Measurements from ENCODE around the gene CNOT11. TPM values are rescaled to one million over a fixed set of nuclear protein-coding genes. Genes with fewer than 3 reads are reported as not detected.
"Not testable (repeated sequence)": the region's sequence is repeated elsewhere in the genome, so short reads cannot be mapped to it uniquely, and the experiment has no call there.

Gene CNOT11
- total RNA-seq, 3 donors from 2014 or later (not counting 1 experiment from before 2014, with no cell fraction given) = 41.7 to 49.8 (median 46.0) TPM

GRCh38 chr2:101245468-101245867 is 7.2 kb upstream of the CNOT11 start:
- H3K4me3 Mint-ChIP-seq; intact Hi-C loops (cut with micrococcal nuclease); H3K36me3 ChIP-seq (ENCODE audit: control insufficient read depth, insufficient read depth, low read length); H3K4me1 ChIP-seq (ENCODE audit: control insufficient read depth, insufficient read depth, low read length); H3K27me3 Mint-ChIP-seq (ENCODE audit: low read depth in 2 of 2); H3K4me1 Mint-ChIP-seq; H3K27me3 ChIP-seq (ENCODE audit: control insufficient read depth, insufficient read depth, low read length); H3K9me3 Mint-ChIP-seq; H3K4me3 ChIP-seq (ENCODE audit: low read length); H3K27ac ChIP-seq (ENCODE audit: low read length); H3K36me3 Mint-ChIP-seq; DNase-seq; ATAC-seq; H3K9me3 ChIP-seq (ENCODE audit: control insufficient read depth, insufficient read depth, low read length); H3K27ac Mint-ChIP-seq: not testable (repeated sequence)
- WGBS (ENCODE audit: insufficient coverage) = 88% methylated on average over 3 of the region's 5 CpGs

DNA sequence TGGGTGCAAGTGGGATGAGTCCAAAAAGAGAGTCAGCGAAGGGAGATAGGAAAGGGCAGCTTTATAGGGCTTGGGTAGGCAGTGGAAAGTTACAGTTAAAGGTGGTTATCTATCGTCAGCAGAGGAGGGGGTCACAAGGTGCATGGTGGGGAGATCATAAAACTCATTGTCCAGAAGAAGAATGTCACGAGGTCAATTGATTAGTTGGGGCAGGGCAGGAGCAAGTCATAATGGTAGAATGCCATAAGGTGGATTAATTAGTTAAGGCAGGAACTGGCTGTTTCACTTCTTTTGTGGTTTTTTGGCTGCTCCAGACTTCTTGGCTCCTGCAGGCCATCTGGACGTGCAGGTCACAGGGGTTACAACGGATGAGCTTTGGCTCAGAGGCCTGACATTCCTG is 3.9 kb upstream of the CNOT11 start:
- ATAC-seq; H3K27me3 Mint-ChIP-seq (ENCODE audit: low read depth in 2 of 2); H3K9me3 ChIP-seq (ENCODE audit: control insufficient read depth, insufficient read depth, low read length); H3K27me3 ChIP-seq (ENCODE audit: control insufficient read depth, insufficient read depth, low read length); H3K27ac Mint-ChIP-seq; H3K36me3 Mint-ChIP-seq; H3K4me3 ChIP-seq (ENCODE audit: low read length); H3K4me3 Mint-ChIP-seq; intact Hi-C loops (cut with micrococcal nuclease); H3K27ac ChIP-seq (ENCODE audit: low read length); H3K9me3 Mint-ChIP-seq; DNase-seq; H3K36me3 ChIP-seq (ENCODE audit: control insufficient read depth, insufficient read depth, low read length): not testable (repeated sequence)
- peaks cover 11 to 13% of the 10 kb centered on the region in 2 donors for H3K4me1 Mint-ChIP-seq
- WGBS (ENCODE audit: insufficient coverage) = 85% methylated on average over 4 of the region's 5 CpGs
- peaks cover 12% of the 10 kb centered on the region for H3K4me1 ChIP-seq (ENCODE audit: control insufficient read depth, insufficient read depth, low read length)

DNA sequence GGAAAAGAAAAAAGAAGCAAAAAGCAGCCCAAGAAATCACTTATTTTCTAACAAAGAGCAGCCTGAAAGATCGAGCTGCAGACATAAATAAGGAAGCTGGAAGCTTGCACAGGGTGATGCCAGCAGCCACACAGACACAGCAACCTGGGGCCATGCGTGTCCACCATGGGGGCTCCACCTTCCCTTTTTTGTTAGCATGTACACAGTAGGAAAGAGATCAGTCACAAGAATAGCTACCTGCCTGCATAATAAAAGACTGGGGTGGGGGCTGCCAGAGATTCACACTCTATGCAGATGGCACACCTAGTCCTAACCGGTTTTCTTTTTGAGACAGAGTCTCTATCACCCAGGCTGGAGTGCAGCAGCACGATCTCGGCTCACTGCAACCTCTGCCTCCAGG is 2.9 kb upstream of the CNOT11 start:
- ATAC-seq = no peak
- no peak overlapping the region for H3K27ac Mint-ChIP-seq
- no peaks in the 10 kb centered on the region for H3K9me3 Mint-ChIP-seq
- WGBS (ENCODE audit: insufficient coverage) = 76% methylated on average over 5 of the region's 5 CpGs
- no peak overlapping the region for H3K4me3 Mint-ChIP-seq
- Histone ChIP-seq H3K4me1 (ENCODE audit: control insufficient read depth, insufficient read depth, low read length) (peaks cover 22% of the 10 kb centered on the region), H3K36me3 (ENCODE audit: control insufficient read depth, insufficient read depth, low read length) (peaks cover 1% of the 10 kb centered on the region), H3K27me3 (ENCODE audit: control insufficient read depth, insufficient read depth, low read length) (no peaks in the 10 kb centered on the region), H3K4me3 (ENCODE audit: low read length) (no peak overlapping the region), H3K27ac (ENCODE audit: low read length) (no peak overlapping the region), H3K9me3 (ENCODE audit: control insufficient read depth, insufficient read depth, low read length) (no peaks in the 10 kb centered on the region)
- H3K36me3 Mint-ChIP-seq = no peaks in the 10 kb centered on the region
- peaks cover 22 to 23% of the 10 kb centered on the region in 2 donors for H3K4me1 Mint-ChIP-seq
- no peak for DNase-seq
- TF ChIP-seq, protein P1, sequence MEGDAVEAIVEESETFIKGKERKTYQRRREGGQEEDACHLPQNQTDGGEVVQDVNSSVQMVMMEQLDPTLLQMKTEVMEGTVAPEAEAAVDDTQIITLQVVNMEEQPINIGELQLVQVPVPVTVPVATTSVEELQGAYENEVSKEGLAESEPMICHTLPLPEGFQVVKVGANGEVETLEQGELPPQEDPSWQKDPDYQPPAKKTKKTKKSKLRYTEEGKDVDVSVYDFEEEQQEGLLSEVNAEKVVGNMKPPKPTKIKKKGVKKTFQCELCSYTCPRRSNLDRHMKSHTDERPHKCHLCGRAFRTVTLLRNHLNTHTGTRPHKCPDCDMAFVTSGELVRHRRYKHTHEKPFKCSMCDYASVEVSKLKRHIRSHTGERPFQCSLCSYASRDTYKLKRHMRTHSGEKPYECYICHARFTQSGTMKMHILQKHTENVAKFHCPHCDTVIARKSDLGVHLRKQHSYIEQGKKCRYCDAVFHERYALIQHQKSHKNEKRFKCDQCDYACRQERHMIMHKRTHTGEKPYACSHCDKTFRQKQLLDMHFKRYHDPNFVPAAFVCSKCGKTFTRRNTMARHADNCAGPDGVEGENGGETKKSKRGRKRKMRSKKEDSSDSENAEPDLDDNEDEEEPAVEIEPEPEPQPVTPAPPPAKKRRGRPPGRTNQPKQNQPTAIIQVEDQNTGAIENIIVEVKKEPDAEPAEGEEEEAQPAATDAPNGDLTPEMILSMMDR (IDR thresholded peaks at IDR 0.05) = no peak
- intact Hi-C loops (cut with micrococcal nuclease) = no loop called here
- H3K27me3 Mint-ChIP-seq (ENCODE audit: low read depth in 2 of 2) = no peaks in the 10 kb centered on the region

DNA sequence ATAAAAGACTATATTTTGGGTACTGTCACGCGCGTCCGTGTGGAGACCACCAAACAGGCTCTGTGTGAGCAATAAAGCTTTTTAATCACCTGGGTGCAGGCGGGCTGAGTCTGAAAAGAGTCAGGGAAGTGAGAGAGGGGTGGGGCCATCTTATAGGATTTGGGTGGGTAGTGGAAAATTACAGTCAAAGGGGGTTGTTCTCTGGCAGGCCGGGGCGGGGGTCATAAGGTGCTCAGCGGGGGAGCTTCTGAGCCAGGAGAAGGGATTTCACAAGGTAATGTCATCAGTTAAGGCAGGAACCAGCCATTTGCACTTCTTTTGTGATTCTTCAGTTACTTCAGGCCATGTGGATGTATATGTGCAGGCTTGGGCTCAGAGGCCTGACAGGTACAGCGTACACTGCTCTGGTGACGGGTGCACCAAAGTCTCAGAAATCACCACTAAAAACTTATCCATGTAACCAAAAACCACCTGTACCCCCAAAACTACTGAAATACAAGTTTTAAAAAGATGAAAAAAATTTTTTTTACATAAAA is 1.4 kb upstream of the CNOT11 start:
- ATAC-seq; H3K4me3 ChIP-seq (ENCODE audit: low read length); H3K27me3 Mint-ChIP-seq (ENCODE audit: low read depth in 2 of 2); H3K36me3 Mint-ChIP-seq; H3K27ac ChIP-seq (ENCODE audit: low read length); H3K27me3 ChIP-seq (ENCODE audit: control insufficient read depth, insufficient read depth, low read length); H3K27ac Mint-ChIP-seq; intact Hi-C loops (cut with micrococcal nuclease); H3K9me3 ChIP-seq (ENCODE audit: control insufficient read depth, insufficient read depth, low read length); DNase-seq; H3K36me3 ChIP-seq (ENCODE audit: control insufficient read depth, insufficient read depth, low read length); H3K9me3 Mint-ChIP-seq: not testable (repeated sequence)
- peaks cover 35% of the 10 kb centered on the region in 2 donors for H3K4me1 Mint-ChIP-seq
- peak overlapping the region; percentile 28 for H3K4me3 Mint-ChIP-seq
- peaks cover 35% of the 10 kb centered on the region for H3K4me1 ChIP-seq (ENCODE audit: control insufficient read depth, insufficient read depth, low read length)
- WGBS (ENCODE audit: insufficient coverage) = 96% methylated on average over 10 of the region's 10 CpGs

DNA sequence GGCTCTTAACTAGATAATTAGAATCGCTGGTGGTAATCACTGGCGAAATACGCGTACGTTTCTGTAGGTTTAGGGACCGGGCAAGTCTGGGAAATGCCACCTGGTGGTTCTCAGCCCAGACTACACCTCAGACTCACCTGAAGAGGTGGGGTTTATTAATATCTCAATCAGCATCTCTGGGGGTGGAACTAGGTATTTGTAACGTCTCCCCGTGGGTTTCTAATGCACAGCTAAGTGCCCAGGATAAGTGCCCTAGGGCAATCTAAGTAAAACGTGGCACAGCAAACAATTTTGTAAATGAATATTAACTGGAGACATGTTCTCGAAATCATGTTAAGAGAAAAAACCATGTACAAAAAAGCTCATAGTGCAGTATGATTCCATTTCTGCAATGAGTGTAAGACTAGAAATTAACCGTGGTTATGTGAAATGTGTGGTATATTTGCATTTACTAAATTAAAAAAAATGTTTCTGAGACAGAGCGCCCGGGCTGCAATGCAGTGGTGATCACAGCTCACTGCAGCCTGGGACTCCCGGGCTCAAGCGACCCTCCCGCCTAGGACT is 760 bp upstream of the CNOT11 start:
- peaks cover 41% of the 10 kb centered on the region in 2 donors for H3K4me1 Mint-ChIP-seq
- TF ChIP-seq, protein P1 (IDR thresholded peaks at IDR 0.05) = no peak
- DNase-seq (peak in 1 of 2 donors; percentile 72), ATAC-seq (peak; percentile 15 to 26 (median 23))
- H3K36me3 Mint-ChIP-seq = no peaks in the 10 kb centered on the region
- H3K4me3 Mint-ChIP-seq = peak overlapping the region; percentile 98
- Histone ChIP-seq H3K4me1 (ENCODE audit: control insufficient read depth, insufficient read depth, low read length) (peaks cover 35% of the 10 kb centered on the region), H3K27me3 (ENCODE audit: control insufficient read depth, insufficient read depth, low read length) (no peaks in the 10 kb centered on the region), H3K4me3 (ENCODE audit: low read length) (peak overlapping the region; percentile 84), H3K36me3 (ENCODE audit: control insufficient read depth, insufficient read depth, low read length) (peaks cover 3% of the 10 kb centered on the region), H3K9me3 (ENCODE audit: control insufficient read depth, insufficient read depth, low read length) (no peaks in the 10 kb centered on the region), H3K27ac (ENCODE audit: low read length) (peak overlapping the region; percentile 74)
- intact Hi-C loops (cut with micrococcal nuclease) = loop anchor here (2.0 kb wide), 1 partner anchor 249 kb away; the partner anchor contains the start of gene RPL31
- WGBS (ENCODE audit: insufficient coverage) = 37% methylated on average over 16 of the region's 16 CpGs
- no peaks in the 10 kb centered on the region for H3K27me3 Mint-ChIP-seq (ENCODE audit: low read depth in 2 of 2)
- H3K27ac Mint-ChIP-seq = peak overlapping the region; percentile 93 to 94
- no peaks in the 10 kb centered on the region for H3K9me3 Mint-ChIP-seq
